ENCODE measurements around the gene GALNS.

The GALNS gene

GRCh38 chr16:88888461-88889387 is 32.0 kb upstream of the GALNS start:
- H3K27ac ChIP-seq (ENCODE audit: insufficient read depth, low read depth, low read length, poor library complexity, severe bottlenecking) = no peak overlapping the region
- WGBS, 2 experiments = 86 to 90% methylated on average over 26 to 29 of the region's 30 CpGs

GRCh38 chr16:88888057-88888456 is 31.3 kb upstream of the GALNS start:
- H3K4me1 ChIP-seq (ENCODE audit: control insufficient read depth, insufficient read depth, low read length) = no peaks in the 10 kb centered on the region
- no peak overlapping the region for H3K27ac ChIP-seq (ENCODE audit: insufficient read depth, low read depth, low read length, poor library complexity, severe bottlenecking)
- 93% methylated on average over 13 of the region's 14 CpGs for WGBS, 2 experiments
- H3K4me3 ChIP-seq (ENCODE audit: insufficient read depth, low read depth, low read length) = no peak overlapping the region
- no peaks in the 10 kb centered on the region for H3K27me3 ChIP-seq (ENCODE audit: control insufficient read depth, insufficient read depth, low read length, poor library complexity, severe bottlenecking)
- H3K36me3 ChIP-seq (ENCODE audit: control insufficient read depth, insufficient read depth, low read length) = no peaks in the 10 kb centered on the region
- no peaks in the 10 kb centered on the region for H3K9me3 ChIP-seq (ENCODE audit: control insufficient read depth, low read length)

More at GRCh38 chr16:88888461-88889387, 32.0 kb upstream of the GALNS start:
- no peaks in the 10 kb centered on the region for H3K9me3 ChIP-seq (ENCODE audit: control insufficient read depth, low read length)
- H3K36me3 ChIP-seq (ENCODE audit: control insufficient read depth, insufficient read depth, low read length) = no peaks in the 10 kb centered on the region
- H3K27me3 ChIP-seq (ENCODE audit: control insufficient read depth, insufficient read depth, low read length, poor library complexity, severe bottlenecking) = no peaks in the 10 kb centered on the region
- no peak overlapping the region for H3K4me3 ChIP-seq (ENCODE audit: insufficient read depth, low read depth, low read length)
- no peaks in the 10 kb centered on the region for H3K4me1 ChIP-seq (ENCODE audit: control insufficient read depth, insufficient read depth, low read length)

- Histone ChIP-seq H3K9me3 (ENCODE audit: control insufficient read depth, low read length) (no peaks in the 10 kb centered on the region), H3K4me3 (ENCODE audit: insufficient read depth, low read depth, low read length) (no peak overlapping the region), H3K4me1 (ENCODE audit: control insufficient read depth, insufficient read depth, low read length) (no peaks in the 10 kb centered on the region), H3K27me3 (ENCODE audit: control insufficient read depth, insufficient read depth, low read length, poor library complexity, severe bottlenecking) (no peaks in the 10 kb centered on the region), H3K27ac (ENCODE audit: insufficient read depth, low read depth, low read length, poor library complexity, severe bottlenecking) (no peak overlapping the region), H3K36me3 (ENCODE audit: control insufficient read depth, insufficient read depth, low read length) (no peaks in the 10 kb centered on the region)
- 89 to 91% methylated on average over 39 of the region's 39 CpGs for WGBS, 2 experiments
Observed at GRCh38 chr16:88886845-88887521, 30.2 kb upstream of the GALNS start.

GRCh38 chr16:88886420-88886844 is 29.7 kb upstream of the GALNS start:
- H3K36me3 ChIP-seq (ENCODE audit: control insufficient read depth, insufficient read depth, low read length) = no peaks in the 10 kb centered on the region
- H3K27ac ChIP-seq (ENCODE audit: insufficient read depth, low read depth, low read length, poor library complexity, severe bottlenecking) = no peak overlapping the region
- no peak overlapping the region for H3K4me3 ChIP-seq (ENCODE audit: insufficient read depth, low read depth, low read length)
- no peaks in the 10 kb centered on the region for H3K4me1 ChIP-seq (ENCODE audit: control insufficient read depth, insufficient read depth, low read length)
- no peaks in the 10 kb centered on the region for H3K9me3 ChIP-seq (ENCODE audit: control insufficient read depth, low read length)
- H3K27me3 ChIP-seq (ENCODE audit: control insufficient read depth, insufficient read depth, low read length, poor library complexity, severe bottlenecking) = no peaks in the 10 kb centered on the region
- WGBS, 2 experiments = 93% methylated on average over 15 of the region's 15 CpGs

GRCh38 chr16:88885693-88886280 is 29.0 kb upstream of the GALNS start:
- peaks cover 5% of the 10 kb centered on the region for H3K4me1 ChIP-seq (ENCODE audit: control insufficient read depth, insufficient read depth, low read length)
- H3K27ac ChIP-seq (ENCODE audit: insufficient read depth, low read depth, low read length, poor library complexity, severe bottlenecking) = no peak overlapping the region
- no peak overlapping the region for H3K4me3 ChIP-seq (ENCODE audit: insufficient read depth, low read depth, low read length)
- H3K27me3 ChIP-seq (ENCODE audit: control insufficient read depth, insufficient read depth, low read length, poor library complexity, severe bottlenecking) = no peaks in the 10 kb centered on the region
- WGBS, 2 experiments = 92 to 93% methylated on average over 28 of the region's 28 CpGs
- H3K36me3 ChIP-seq (ENCODE audit: control insufficient read depth, insufficient read depth, low read length) = no peaks in the 10 kb centered on the region
- no peaks in the 10 kb centered on the region for H3K9me3 ChIP-seq (ENCODE audit: control insufficient read depth, low read length)

GRCh38 chr16:88884569-88885271 is 28.0 kb upstream of the GALNS start:
- no peaks in the 10 kb centered on the region for H3K27me3 ChIP-seq (ENCODE audit: control insufficient read depth, insufficient read depth, low read length, poor library complexity, severe bottlenecking)
- peaks cover 10% of the 10 kb centered on the region for H3K4me1 ChIP-seq (ENCODE audit: control insufficient read depth, insufficient read depth, low read length)
- 95% methylated on average over 39 of the region's 39 CpGs for WGBS, 2 experiments
- H3K27ac ChIP-seq (ENCODE audit: insufficient read depth, low read depth, low read length, poor library complexity, severe bottlenecking) = no peak overlapping the region
- H3K4me3 ChIP-seq (ENCODE audit: insufficient read depth, low read depth, low read length) = no peak overlapping the region
- H3K36me3 ChIP-seq (ENCODE audit: control insufficient read depth, insufficient read depth, low read length) = no peaks in the 10 kb centered on the region
- H3K9me3 ChIP-seq (ENCODE audit: control insufficient read depth, low read length) = no peaks in the 10 kb centered on the region

GRCh38 chr16:88883946-88884345 is 27.2 kb upstream of the GALNS start:
- Histone ChIP-seq H3K4me1 (ENCODE audit: control insufficient read depth, insufficient read depth, low read length) (peaks cover 10% of the 10 kb centered on the region), H3K27me3 (ENCODE audit: control insufficient read depth, insufficient read depth, low read length, poor library complexity, severe bottlenecking) (no peaks in the 10 kb centered on the region), H3K27ac (ENCODE audit: insufficient read depth, low read depth, low read length, poor library complexity, severe bottlenecking) (no peak overlapping the region), H3K4me3 (ENCODE audit: insufficient read depth, low read depth, low read length) (no peak overlapping the region), H3K36me3 (ENCODE audit: control insufficient read depth, insufficient read depth, low read length) (no peaks in the 10 kb centered on the region), H3K9me3 (ENCODE audit: control insufficient read depth, low read length) (no peaks in the 10 kb centered on the region)
- WGBS, 2 experiments = 92 to 94% methylated on average over 11 of the region's 11 CpGs

GRCh38 chr16:88883117-88883895 is 26.6 kb upstream of the GALNS start:
- Histone ChIP-seq H3K4me1 (ENCODE audit: control insufficient read depth, insufficient read depth, low read length) (peaks cover 10% of the 10 kb centered on the region), H3K27ac (ENCODE audit: insufficient read depth, low read depth, low read length, poor library complexity, severe bottlenecking) (no peak overlapping the region), H3K9me3 (ENCODE audit: control insufficient read depth, low read length) (no peaks in the 10 kb centered on the region), H3K4me3 (ENCODE audit: insufficient read depth, low read depth, low read length) (no peak overlapping the region), H3K36me3 (ENCODE audit: control insufficient read depth, insufficient read depth, low read length) (no peaks in the 10 kb centered on the region), H3K27me3 (ENCODE audit: control insufficient read depth, insufficient read depth, low read length, poor library complexity, severe bottlenecking) (no peaks in the 10 kb centered on the region)
- WGBS, 2 experiments = 95 to 96% methylated on average over 49 of the region's 49 CpGs

GRCh38 chr16:88882358-88883030 is 25.7 kb upstream of the GALNS start:
- Histone ChIP-seq H3K36me3 (ENCODE audit: control insufficient read depth, insufficient read depth, low read length) (no peaks in the 10 kb centered on the region), H3K4me3 (ENCODE audit: insufficient read depth, low read depth, low read length) (no peak overlapping the region), H3K4me1 (ENCODE audit: control insufficient read depth, insufficient read depth, low read length) (peaks cover 10% of the 10 kb centered on the region), H3K27me3 (ENCODE audit: control insufficient read depth, insufficient read depth, low read length, poor library complexity, severe bottlenecking) (no peaks in the 10 kb centered on the region), H3K27ac (ENCODE audit: insufficient read depth, low read depth, low read length, poor library complexity, severe bottlenecking) (no peak overlapping the region), H3K9me3 (ENCODE audit: control insufficient read depth, low read length) (no peaks in the 10 kb centered on the region)
- WGBS, 2 experiments = 93 to 95% methylated on average over 26 of the region's 26 CpGs

Measured in ectodermal cell (in vitro differentiated cells).